GM18502 (cell line): Measurements from ENCODE around the gene LRRN3.

Source experiments
- ATAC-seq: cut with Tn5 transposase; IDR thresholded peaks from one replicate; pipeline ENCODE4 v1.9.1; 2021; ENCODE audit warnings: mild to moderate bottlenecking; ENCODE audit not compliant: unreplicated experiment, poor library complexity

Gene LRRN3

GRCh38 chr7:111150709-111151108, 59.8 kb downstream of the LRRN3 start:
- no peak for ATAC-seq

- ATAC-seq = no peak
Observed at GRCh38 chr7:111159426-111159825, 68.5 kb downstream of the LRRN3 start.

- ATAC-seq = no peak
Observed at GRCh38 chr7:111160297-111160696, 69.4 kb downstream of the LRRN3 start.

GRCh38 chr7:111162692-111163091, 71.8 kb downstream of the LRRN3 start:
- no peak for ATAC-seq

- no peak for ATAC-seq
Observed at GRCh38 chr7:111164442-111164841, 73.5 kb downstream of the LRRN3 start.

- ATAC-seq = no peak
Observed at GRCh38 chr7:111168182-111168581, 77.3 kb downstream of the LRRN3 start.

GRCh38 chr7:111172564-111173257, 81.8 kb downstream of the LRRN3 start:
- ATAC-seq = no peak

GRCh38 chr7:111173528-111173927, 82.6 kb downstream of the LRRN3 start:
- ATAC-seq = no peak

DNA sequence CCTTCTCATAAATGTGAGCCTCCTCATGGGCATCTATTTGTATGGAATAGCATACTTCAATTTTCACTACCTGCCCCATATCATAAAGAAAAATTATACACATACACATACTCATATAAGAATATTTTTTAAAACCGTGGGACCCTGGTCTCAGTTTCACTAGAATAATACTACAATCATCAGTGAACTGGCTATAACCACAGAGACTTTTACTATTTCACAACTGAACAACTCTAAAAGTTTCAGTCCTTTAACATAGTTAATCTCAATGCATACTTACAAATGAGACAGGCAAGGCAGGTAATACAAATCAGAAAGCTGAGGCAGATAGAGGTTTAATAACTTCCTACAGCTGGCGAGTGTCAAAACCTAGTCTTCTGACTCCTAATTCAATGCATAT, 83.1 kb downstream of the LRRN3 start:
- ATAC-seq = no peak

- no peak for ATAC-seq
Observed at GRCh38 chr7:111174510-111174909, 83.6 kb downstream of the LRRN3 start.
